OCI-LY1 (cell line): ENCODE data around the gene HTR5A.

ENCODE experiments used
- H2AFZ ChIP-seq: fragments of 200-600 bp; sonication (generic), shearing (Covaris generic); 2 replicates; pipeline ENCODE4 v1.6.0; 2014; ENCODE audit warnings: antibody characterized with exemption, mild to moderate bottlenecking, low read length
- H3F3A ChIP-seq: fragments of 200-600 bp; sonication (generic), shearing (Covaris generic); 2 replicates; pipeline ENCODE4 v1.6.0; 2014; ENCODE audit warnings: mild to moderate bottlenecking, antibody characterized with exemption, low read length, moderate library complexity; ENCODE audit not compliant: insufficient read depth
- H3K27ac ChIP-seq: fragments of 200-600 bp; sonication (generic); 2 replicates; pipeline ENCODE4 v1.5.1; 2014; ENCODE audit warnings: low read length, mixed run types, mild to moderate bottlenecking, low read depth; ENCODE audit not compliant: poor library complexity, severe bottlenecking
- H3K27me3 ChIP-seq: fragments of 200-600 bp; sonication (generic); 2 replicates; pipeline ENCODE4 v1.6.0; 2014; ENCODE audit warnings: antibody characterized with exemption, mild to moderate bottlenecking, low read length, moderate library complexity; ENCODE audit not compliant: insufficient read depth
- H3K36me3 ChIP-seq: fragments of 200-600 bp; sonication (generic); 2 replicates; pipeline ENCODE4 v1.6.1; 2014; ENCODE audit warnings: mild to moderate bottlenecking, antibody characterized with exemption, low read length, moderate library complexity, mixed read lengths; ENCODE audit not compliant: insufficient read depth
- H3K4me1 ChIP-seq: fragments of 200-600 bp; sonication (generic); 2 replicates; pipeline ENCODE4 v1.5.1; 2014; ENCODE audit warnings: mild to moderate bottlenecking, low read length, moderate library complexity; ENCODE audit not compliant: insufficient read depth, severe bottlenecking
- H3K4me2 ChIP-seq: fragments of 200-600 bp; sonication (generic), shearing (Covaris generic); 2 replicates; pipeline ENCODE4 v1.6.1; 2014; ENCODE audit warnings: low read length
- H3K4me3 ChIP-seq: fragments of 200-600 bp; sonication (generic); 2 replicates; pipeline ENCODE4 v1.5.1; 2014; ENCODE audit warnings: low read length, low read depth, mild to moderate bottlenecking, mixed read lengths; ENCODE audit not compliant: poor library complexity, severe bottlenecking
- H3K79me2 ChIP-seq: fragments of 200-600 bp; shearing (Covaris generic); 2 replicates; pipeline ENCODE4 v1.6.1; 2016; ENCODE audit warnings: mixed run types, low read length, mixed read lengths; ENCODE audit not compliant: insufficient read depth
- H3K9ac ChIP-seq: fragments of 200-600 bp; sonication (generic), shearing (Covaris generic); 2 replicates; pipeline ENCODE4 v1.6.1; 2014; ENCODE audit warnings: mild to moderate bottlenecking, low read length, mixed read lengths
- H3K9me2 ChIP-seq: fragments of 200-600 bp; sonication (generic), shearing (Covaris generic); 2 replicates; pipeline ENCODE4 v1.6.1; 2014; ENCODE audit warnings: low read depth, mild to moderate bottlenecking, low read length, mixed read lengths
- H3K9me3 ChIP-seq: fragments of 200-600 bp; shearing (Covaris generic); 2 replicates; pipeline ENCODE4 v1.6.1; 2014; ENCODE audit warnings: low read length, mixed read lengths
- H4K20me1 ChIP-seq: fragments of 200-600 bp; sonication (generic), shearing (Covaris generic); 2 replicates; pipeline ENCODE4 v1.6.0; 2016; ENCODE audit warnings: mild to moderate bottlenecking, low read length; ENCODE audit not compliant: insufficient read depth
- CTCF ChIP-seq: fragments of 200-600 bp; sonication (generic), shearing (Covaris generic); IDR thresholded peaks from 2 replicates; pipeline ENCODE4 v1.5.1; 2017; ENCODE audit warnings: mild to moderate bottlenecking, antibody characterized with exemption, low read length, moderate library complexity, mixed read lengths
- EZH2 ChIP-seq: fragments of 200-600 bp; sonication (generic), shearing (Covaris generic); IDR thresholded peaks from 2 replicates; pipeline ENCODE4 v1.8.0; 2017; ENCODE audit warnings: borderline replicate concordance, mixed run types, mild to moderate bottlenecking, antibody characterized with exemption, low read length, moderate library complexity, mixed read lengths

The HTR5A gene

GRCh38 chr7:155071916-155072571, 1.9 kb downstream of the HTR5A start:
- no peak overlapping the region for H3K4me3 ChIP-seq
- no peak overlapping the region for H3K9ac ChIP-seq
- no peak for TF ChIP-seq EZH2
- TF ChIP-seq CTCF = no peak
- no peaks in the 10 kb centered on the region; the same call in 1 of the 2 replicates for H3K27me3 ChIP-seq
- no peaks in the 10 kb centered on the region for H4K20me1 ChIP-seq
- H3K9me2 ChIP-seq = no peaks in the 10 kb centered on the region
- H3K4me1 ChIP-seq = no peaks in the 10 kb centered on the region
- H3K9me3 ChIP-seq = no peaks in the 10 kb centered on the region
- no peak overlapping the region for H3K4me2 ChIP-seq
- no peaks in the 10 kb centered on the region for H3K36me3 ChIP-seq
- H2AFZ ChIP-seq = no peak overlapping the region
- H3K27ac ChIP-seq = no peak overlapping the region
- no peaks in the 10 kb centered on the region for H3F3A ChIP-seq
- no peaks in the 10 kb centered on the region for H3K79me2 ChIP-seq

- Histone ChIP-seq H3K9me3 (no peaks in the 10 kb centered on the region), H3K36me3 (no peaks in the 10 kb centered on the region), H3K4me2 (no peak overlapping the region), H3K4me1 (no peaks in the 10 kb centered on the region), H3K27me3 (no peaks in the 10 kb centered on the region; the same call in 1 of the 2 replicates), H3K27ac (no peak overlapping the region), H3K79me2 (no peaks in the 10 kb centered on the region), H3F3A (no peaks in the 10 kb centered on the region), H3K9me2 (no peaks in the 10 kb centered on the region), H3K9ac (no peak overlapping the region), H3K4me3 (no peak overlapping the region), H4K20me1 (no peaks in the 10 kb centered on the region), H2AFZ (no peak overlapping the region)
- TF ChIP-seq EZH2 = no peak
- no peak for TF ChIP-seq CTCF
These were observed 3.8 kb downstream of the HTR5A start for GRCh38 chr7:155073922-155074321.

GRCh38 chr7:155084021-155084420, 13.9 kb downstream of the HTR5A start:
- no peak overlapping the region for H3K4me2 ChIP-seq
- H3K9me2 ChIP-seq = no peaks in the 10 kb centered on the region
- no peak overlapping the region for H2AFZ ChIP-seq
- no peaks in the 10 kb centered on the region for H3K9me3 ChIP-seq
- H3K27ac ChIP-seq = no peak overlapping the region
- no peak overlapping the region for H3K9ac ChIP-seq
- H4K20me1 ChIP-seq = no peaks in the 10 kb centered on the region
- H3K27me3 ChIP-seq = peaks cover 19% of the 10 kb centered on the region; the same call in 1 of the 2 replicates
- no peaks in the 10 kb centered on the region for H3K36me3 ChIP-seq
- no peak overlapping the region for H3K4me3 ChIP-seq
- TF ChIP-seq EZH2 (no peak), CTCF (no peak)
- H3K79me2 ChIP-seq = no peaks in the 10 kb centered on the region
- no peaks in the 10 kb centered on the region for H3K4me1 ChIP-seq
- H3F3A ChIP-seq = no peaks in the 10 kb centered on the region
